IMR-90 (cell line): ENCODE data around the gene PRSS38.

Experiments
- MXI1 ChIP-seq: IDR thresholded peaks from 2 replicates; pipeline ENCODE4 v1.6.1; 2012; ENCODE audit warnings: low read depth, mild to moderate bottlenecking, low read length, moderate library complexity, borderline replicate concordance
- RAD21 ChIP-seq: IDR thresholded peaks from 2 replicates; pipeline ENCODE4 v1.6.1; 2012; ENCODE audit warnings: low read length, improper control_type of control experiment

DNA sequence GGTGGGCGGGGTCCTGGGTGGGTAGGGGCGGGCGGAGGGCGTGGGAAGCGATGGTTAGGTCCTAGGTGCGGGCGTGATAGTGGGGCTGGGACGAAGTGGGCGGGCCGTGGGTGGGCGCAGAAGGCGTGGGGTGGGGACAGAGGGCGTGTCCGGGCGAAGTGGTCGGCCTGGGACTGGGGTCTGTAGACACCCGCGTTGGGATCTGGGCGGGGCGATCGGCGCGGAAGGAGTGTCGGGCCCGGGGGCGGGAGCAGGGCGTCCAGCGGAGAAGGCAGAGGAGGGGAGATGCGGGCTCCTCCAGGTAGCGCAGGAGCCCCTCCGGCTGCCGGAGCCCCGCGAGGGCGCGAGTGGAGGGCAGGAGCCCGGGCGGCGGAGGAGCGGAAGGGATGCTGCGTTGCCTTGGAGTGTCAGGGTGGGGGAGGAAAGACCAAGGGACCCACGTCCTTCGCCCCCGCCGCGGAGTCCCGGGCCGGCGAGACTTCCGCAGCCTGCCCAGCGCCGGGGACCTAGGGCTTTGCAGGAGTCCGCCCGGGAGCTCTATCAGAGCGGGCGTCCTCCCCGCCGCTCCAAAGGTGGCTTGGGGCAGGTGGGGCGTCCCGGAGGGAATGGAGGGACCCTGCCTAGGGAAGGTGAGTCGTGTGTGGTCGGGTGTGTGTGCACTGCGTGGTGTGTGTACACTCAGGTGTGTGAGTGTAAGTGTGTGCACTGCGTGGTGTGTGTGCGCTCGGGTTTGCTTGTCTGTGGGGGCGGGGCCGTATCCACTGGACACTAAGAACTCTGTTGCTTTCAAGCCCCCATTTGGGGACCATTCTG lies 27.0 kb upstream of the PRSS38 start:
- TF ChIP-seq RAD21 (no peak), MXI1 (0 out of 2 replicates have a peak, but pooled peaks have one; percentile 12)
